Pancreas (tissue), 10 donors: ENCODE results near the gene RAP1A. TPM values are rescaled to one million over a fixed set of nuclear protein-coding genes. Genes with fewer than 3 reads are reported as not detected.

Experiments used
- ATAC-seq, 4 donors: fragments of 200-7000 bp; cut with Tn5 transposase; one replicate each; pipeline versions ENCODE4 v1.8.0 to v1.9.1; 2020; ENCODE audit warnings: mild to moderate bottlenecking in 4 of 4, moderate library complexity in 4 of 4
- DNase-seq, 6 donors: peaks; one replicate each; pipeline ENCODE4 v3.0.0-alpha.2; 2020
- FAIRE-seq: peaks from 2 replicates; lab custom pipeline; 2012; peaks lifted over from hg19 to GRCh38; lab: Jason Lieb, UNC
- H3K27ac ChIP-seq, 4 donors: fragments of 200-600 bp; sonication (generic); 1 replicate in 3 of 4; 2 replicates in 1 of 4; pipeline versions ENCODE4 v1.5.0 to v1.8.0; 2020
- H3K27me3 ChIP-seq, 4 donors: fragments of 200-600 bp; one replicate each; pipeline ENCODE4 v1.8.0; 2021
- H3K36me3 ChIP-seq, 3 donors: fragments of 200-600 bp; sonication (generic) in 1 of 3; one replicate each; pipeline versions ENCODE4 v1.5.0 to v1.8.0; 2020 to 2021
- H3K4me1 ChIP-seq, 3 donors: fragments of 200-600 bp; one replicate each; pipeline ENCODE4 v1.8.0; 2021
- H3K4me3 ChIP-seq, 4 donors: fragments of 200-600 bp; sonication (generic) in 2 of 4; one replicate each; pipeline versions ENCODE4 v1.5.0 to v1.8.0; 2020 to 2021
- H3K9me3 ChIP-seq, 4 donors: fragments of 200-600 bp; one replicate each; pipeline ENCODE4 v1.8.0; 2021
- WGBS, 2 donors: extraction: QIAGEN DNeasy Blood & Tissue Kit; methylation state at CpG; one replicate each; pipeline ENCODE4 v1.1.7; 2013; 5-methylcytosine and 5-hydroxymethylcytosine counted together
- intact Hi-C, 3 donors: fragments of 100-400 bp; cut with DNase I; formaldehyde crosslinking; loops; one replicate each; pipeline versions ENCODE4 v1.11.1 to v1.14.2; 2022
- polyA plus RNA-seq, 2 donors: library from polyadenylated mRNA; stranded (reverse); fragments of 200-250 nt; gene quantifications; one replicate each; pipeline ENCODE4 v1.2.3, GENCODE V29; 2013
- total RNA-seq, 6 donors: library from RNA; stranded (reverse); fragmentation: NEBNext Ultra II Directional in 4 of 6; extraction: Animal tissue kit (Norgen Biotek cat#: 25700) in 4 of 6; gene quantifications; one replicate each; pipeline versions ENCODE4 v1.2.1 to v1.2.4, GENCODE V29; 2021 to 2023
- TF ChIP-seq, protein P1 (sequence below), 4 donors: fragments of 200-600 bp; sonication (generic) in 3 of 4; IDR thresholded peaks; one replicate each; pipeline versions ENCODE4 v1.5.0 to v1.8.0; 2021; ENCODE audit warnings: antibody characterized with exemption in 4 of 4
- donor health status: healthy with polysubstance abuse.
- donor health status: DM: no; HTN: no; CAD: no; lungs with moderate emphysema.
- donor health status: DM: no; HTN: no; CAD: no.
- donor health status: control.
- donor health status: control.
- donor health status: Bipolar disorder and iron deficiency.
- donor health status: DM: yes; HTN: yes; CAD: no.
- donor health status: DM: no; HTN: no; CAD: no.
- donor health status: DM: no; HTN: no; CAD: no.
- donor health status: DM: yes; HTN: yes; CAD: no.

Gene RAP1A
- 10 to 100 TPM; 17.0 to 35.1 (median 21.5) TPM for total RNA-seq
- polyA plus RNA-seq: 10 to 100 TPM; 17.3 to 33.1 TPM

DNA sequence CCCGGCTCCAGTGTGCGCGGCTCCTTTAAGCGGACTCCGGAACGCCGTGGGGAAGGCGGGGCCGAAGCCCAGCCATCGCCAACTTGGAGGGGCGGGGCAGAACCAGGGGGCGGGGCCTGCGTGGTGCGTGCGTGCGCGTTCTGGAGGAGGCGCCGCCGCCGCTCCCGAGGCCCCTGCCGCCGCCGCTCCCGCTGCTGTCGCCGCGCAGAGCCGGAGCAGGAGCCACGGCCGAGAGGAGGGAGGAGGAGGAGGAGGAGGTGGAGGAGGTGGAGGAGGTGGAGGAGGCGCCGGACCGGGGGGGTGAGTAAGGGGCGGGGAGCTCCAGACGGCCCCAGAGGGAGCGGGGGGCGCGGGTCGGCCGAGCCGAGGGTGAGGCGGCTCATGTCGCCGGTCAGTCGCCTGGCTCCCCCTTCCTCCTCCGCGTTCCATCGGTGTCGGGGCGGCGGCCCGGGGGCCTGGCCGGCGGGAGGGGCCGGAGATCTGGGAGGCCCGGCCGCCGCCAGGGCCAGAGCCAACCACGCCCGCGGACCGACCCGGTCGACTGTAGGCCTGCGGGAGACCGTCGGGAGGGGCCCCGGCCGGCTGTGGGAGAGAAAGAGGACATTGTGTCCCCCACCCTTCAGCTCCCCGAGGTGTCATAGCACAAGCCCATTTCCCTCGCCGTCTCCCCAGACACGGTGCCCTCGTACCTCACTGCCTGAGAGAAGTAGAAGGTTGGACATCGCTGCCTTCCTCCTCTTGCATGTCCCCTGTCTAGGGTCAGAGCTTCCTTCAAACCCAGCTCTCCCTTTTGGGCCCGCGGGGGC lies at the start of gene RAP1A:
TSS of gene RAP1A (plus strand) at position 155 of the 806 bp plus-strand sequence. CDS start 71,572 bp downstream, outside the sequence.
- 0% methylated on average over 36 to 79 of the region's 79 CpGs for WGBS, 2 donors
- peak within 1 kb of the TSS; percentile 76 to 94 (median 84) for H3K4me3 ChIP-seq

DNA sequence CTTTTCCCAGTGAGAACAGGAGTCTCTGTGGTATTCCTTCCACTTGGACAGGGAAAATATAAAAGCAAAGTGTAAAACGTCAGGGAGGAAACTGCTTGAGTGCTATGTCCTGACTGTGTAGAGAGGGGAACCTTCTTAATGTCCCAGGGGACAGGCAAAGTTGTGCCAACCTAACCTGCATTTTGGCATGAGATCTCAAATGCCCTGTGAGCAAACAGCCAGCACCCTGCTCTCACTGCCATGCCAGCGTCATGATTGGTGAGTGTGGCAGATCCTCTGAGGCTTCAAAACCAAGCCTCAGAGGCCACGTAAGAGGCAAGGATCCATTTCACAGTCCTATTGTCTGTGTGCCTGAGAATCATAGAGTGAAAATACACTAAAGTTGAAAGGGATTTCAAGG lies 49.7 kb upstream of the RAP1A start:
- DNase-seq (no peak), FAIRE-seq (no peak), ATAC-seq (peak in 3 of 4 donors; percentile 16 to 46 (median 19))
- Histone ChIP-seq H3K27ac (no peak overlapping the region), H3K36me3 (no peaks in the 10 kb centered on the region), H3K27me3 (no peaks in the 10 kb centered on the region), H3K9me3 (no peaks in the 10 kb centered on the region), H3K4me1 (no peaks in the 10 kb centered on the region), H3K4me3 (no peak overlapping the region)
- WGBS, 2 donors: 29 to 34% methylated on average over 3 of the region's 3 CpGs
- TF ChIP-seq, protein P1, sequence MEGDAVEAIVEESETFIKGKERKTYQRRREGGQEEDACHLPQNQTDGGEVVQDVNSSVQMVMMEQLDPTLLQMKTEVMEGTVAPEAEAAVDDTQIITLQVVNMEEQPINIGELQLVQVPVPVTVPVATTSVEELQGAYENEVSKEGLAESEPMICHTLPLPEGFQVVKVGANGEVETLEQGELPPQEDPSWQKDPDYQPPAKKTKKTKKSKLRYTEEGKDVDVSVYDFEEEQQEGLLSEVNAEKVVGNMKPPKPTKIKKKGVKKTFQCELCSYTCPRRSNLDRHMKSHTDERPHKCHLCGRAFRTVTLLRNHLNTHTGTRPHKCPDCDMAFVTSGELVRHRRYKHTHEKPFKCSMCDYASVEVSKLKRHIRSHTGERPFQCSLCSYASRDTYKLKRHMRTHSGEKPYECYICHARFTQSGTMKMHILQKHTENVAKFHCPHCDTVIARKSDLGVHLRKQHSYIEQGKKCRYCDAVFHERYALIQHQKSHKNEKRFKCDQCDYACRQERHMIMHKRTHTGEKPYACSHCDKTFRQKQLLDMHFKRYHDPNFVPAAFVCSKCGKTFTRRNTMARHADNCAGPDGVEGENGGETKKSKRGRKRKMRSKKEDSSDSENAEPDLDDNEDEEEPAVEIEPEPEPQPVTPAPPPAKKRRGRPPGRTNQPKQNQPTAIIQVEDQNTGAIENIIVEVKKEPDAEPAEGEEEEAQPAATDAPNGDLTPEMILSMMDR (IDR thresholded peaks at IDR 0.05): no peak
- intact Hi-C loops: no loop called here

More for the DNA sequence above, at the start of gene RAP1A:
- DNase-seq (peak; percentile 95 to 99 (median 98)), FAIRE-seq (no peak), ATAC-seq (peak; percentile 94 to 99 (median 96))
- Histone ChIP-seq H3K4me1 (peaks cover 0 to 19% (median 12%) of the 10 kb centered on the region in 3 donors), H3K27me3 (no peaks in the 10 kb centered on the region), H3K9me3 (no peaks in the 10 kb centered on the region), H3K36me3 (no peaks in the 10 kb centered on the region), H3K27ac (peak within 1 kb of the TSS; percentile 81 to 90 (median 86))
- TF ChIP-seq, protein P1 (IDR thresholded peaks at IDR 0.05): no peak
- intact Hi-C loops: no loop called here

DNA sequence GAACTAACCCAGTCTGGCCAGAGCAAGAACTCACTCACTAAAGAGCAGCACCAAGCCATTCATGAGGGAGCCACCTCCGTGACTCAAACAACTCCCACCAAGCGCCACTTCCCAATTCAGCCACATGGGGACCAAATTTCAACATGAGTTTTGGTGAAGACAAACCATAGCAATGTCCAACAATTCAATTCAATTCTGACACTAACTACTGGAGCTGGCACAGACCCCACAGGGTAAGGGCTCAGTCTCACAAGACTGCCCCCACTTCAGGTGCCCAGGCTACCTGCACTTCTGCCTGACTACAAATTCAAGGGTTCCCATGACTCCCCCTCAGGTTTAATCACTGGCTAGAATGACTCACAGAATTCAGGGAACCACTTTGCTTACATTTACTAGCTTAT lies 48.8 kb upstream of the RAP1A start:
- H3K27me3 ChIP-seq: no peaks in the 10 kb centered on the region
- H3K4me1 ChIP-seq: peaks cover 0 to 3% (median 2%) of the 10 kb centered on the region in 3 donors
- intact Hi-C loops: no loop called here
- TF ChIP-seq, protein P1 (IDR thresholded peaks at IDR 0.05): no peak
- no peaks in the 10 kb centered on the region for H3K36me3 ChIP-seq
- no peaks in the 10 kb centered on the region for H3K9me3 ChIP-seq
- H3K4me3 ChIP-seq: no peak overlapping the region
- no peak for ATAC-seq
- FAIRE-seq: no peak
- WGBS, 2 donors: 94 to 96% methylated on average over 2 of the region's 2 CpGs
- no peak overlapping the region for H3K27ac ChIP-seq
- peak in 1 of 6 donors; percentile 10 for DNase-seq

GRCh38 chr1:111571239-111571638 lies 48.4 kb upstream of the RAP1A start:
- no peaks in the 10 kb centered on the region for H3K36me3 ChIP-seq
- TF ChIP-seq, protein P1 (IDR thresholded peaks at IDR 0.05): no peak
- FAIRE-seq (no peak), DNase-seq (no peak), ATAC-seq (no peak)
- H3K9me3 ChIP-seq: no peaks in the 10 kb centered on the region
- intact Hi-C loops: no loop called here
- no peaks in the 10 kb centered on the region for H3K27me3 ChIP-seq
- no peak overlapping the region for H3K27ac ChIP-seq
- peaks cover 0 to 8% (median 7%) of the 10 kb centered on the region in 3 donors for H3K4me1 ChIP-seq
- WGBS, 2 donors: 89 to 92% methylated on average over 3 of the region's 3 CpGs
- no peak overlapping the region for H3K4me3 ChIP-seq

GRCh38 chr1:111571987-111572386 lies 47.6 kb upstream of the RAP1A start:
- H3K27ac ChIP-seq: no peak overlapping the region
- intact Hi-C loops: no loop called here
- no peaks in the 10 kb centered on the region for H3K9me3 ChIP-seq
- TF ChIP-seq, protein P1 (IDR thresholded peaks at IDR 0.05): no peak
- peak in 1 of 6 donors; percentile 14 for DNase-seq
- no peak for FAIRE-seq
- 27 to 40% methylated on average over 2 of the region's 2 CpGs for WGBS, 2 donors
- H3K4me1 ChIP-seq: peaks cover 3 to 13% (median 9%) of the 10 kb centered on the region in 3 donors
- ATAC-seq: peak in 1 of 4 donors; percentile 8
- H3K36me3 ChIP-seq: no peaks in the 10 kb centered on the region
- no peaks in the 10 kb centered on the region for H3K27me3 ChIP-seq
- no peak overlapping the region for H3K4me3 ChIP-seq
